NCI-H2029 treated with DMSO at 0.1 percent for 48 hours (cell line): ENCODE results near the gene KRAS.

Source experiments
- DNase-seq: peaks from one replicate; lab custom pipeline; 2025; lab: John Stamatoyannopoulos, UW

Gene KRAS

DNA sequence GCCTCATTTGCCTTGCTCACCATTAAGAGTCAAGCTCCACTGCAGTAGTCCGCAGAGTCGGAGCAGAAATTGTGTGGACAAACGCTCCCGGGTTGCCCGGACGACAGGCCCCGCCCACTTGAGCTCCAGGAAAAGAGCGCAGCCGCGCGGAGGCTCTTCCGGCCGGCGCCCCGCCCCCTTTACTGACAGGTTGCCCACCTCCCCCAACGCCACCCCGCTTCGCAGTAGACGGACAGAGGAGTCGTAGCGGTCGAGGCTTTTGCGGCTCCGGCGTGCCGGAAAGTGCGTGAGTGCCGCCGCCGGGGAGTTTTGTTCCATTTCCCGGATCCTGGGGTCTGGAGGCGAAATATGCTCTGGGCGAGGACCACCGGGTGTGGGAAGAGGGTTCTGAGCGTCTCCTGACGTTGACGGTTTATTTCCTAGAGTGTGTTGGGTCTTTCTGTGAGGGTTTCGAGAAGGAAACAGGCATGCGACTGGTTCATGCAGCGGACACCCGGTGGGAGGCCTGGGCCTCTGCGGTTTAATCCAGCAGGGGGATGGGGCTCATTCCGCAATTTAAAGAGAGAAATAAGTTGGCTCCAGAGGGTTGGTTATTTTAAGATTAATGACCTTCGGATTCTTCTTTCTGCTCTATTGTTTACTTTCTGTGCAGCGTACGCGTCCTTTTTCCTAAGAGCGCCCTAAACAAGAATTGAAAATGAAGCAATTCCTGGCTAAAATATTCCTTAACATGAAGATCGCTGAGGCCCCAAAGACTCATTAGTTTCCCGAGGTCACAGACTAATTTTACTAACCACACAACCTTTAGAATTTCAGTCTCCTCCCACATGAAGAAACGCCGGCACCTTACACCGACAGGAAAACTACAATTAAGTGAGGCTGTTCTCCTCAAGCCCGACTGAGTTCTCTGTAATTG lies 55.4 kb downstream of the KRAS start, which contains the start of the genes DNAI7 and ETFRF1:
TSS of gene DNAI7 (minus strand) at position 105 of the 916 bp plus-strand sequence. CDS start at position 23, 82 bp downstream.
TSS of gene ETFRF1 (plus strand) at position 182 of the 916 bp plus-strand sequence. CDS start 8,720 bp downstream, outside the sequence.
- DNase-seq = peak; percentile 85

DNA sequence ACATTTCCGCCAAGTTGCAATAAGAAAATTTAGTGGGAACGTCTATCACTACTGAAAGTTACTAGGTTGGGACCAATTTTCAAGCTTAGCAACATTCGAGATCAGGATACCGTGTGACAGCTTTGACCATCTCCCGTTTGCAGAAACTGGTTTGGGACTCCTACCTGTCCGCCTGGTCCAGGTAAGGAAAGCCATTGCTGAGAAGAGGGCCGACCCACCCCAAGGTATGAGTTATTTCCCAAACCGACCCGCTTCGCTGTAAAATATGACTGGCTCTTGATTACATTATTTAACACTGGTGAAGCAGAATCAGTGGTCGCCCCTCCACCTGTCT lies 56.0 kb downstream of the KRAS start:
- DNase-seq = no peak

DNA sequence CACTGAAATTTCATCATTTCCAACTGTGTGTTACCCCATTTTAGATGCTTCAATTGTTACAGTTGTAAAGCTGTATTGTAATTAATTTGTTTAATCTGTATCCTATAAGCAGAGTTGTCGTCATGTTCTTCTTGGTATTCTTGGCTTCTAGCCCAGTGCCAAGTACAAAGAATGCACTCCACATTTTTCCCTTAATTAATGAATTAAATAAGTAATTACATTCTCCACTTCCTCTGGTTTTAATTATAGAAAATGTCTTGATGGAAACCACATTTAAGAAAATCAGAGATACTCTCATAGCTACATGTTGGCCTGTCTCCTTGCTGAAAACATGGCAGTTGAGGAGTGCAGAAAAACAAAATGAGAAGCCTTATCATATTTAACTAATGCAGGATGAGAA lies 56.5 kb downstream of the KRAS start:
- no peak for DNase-seq

DNA sequence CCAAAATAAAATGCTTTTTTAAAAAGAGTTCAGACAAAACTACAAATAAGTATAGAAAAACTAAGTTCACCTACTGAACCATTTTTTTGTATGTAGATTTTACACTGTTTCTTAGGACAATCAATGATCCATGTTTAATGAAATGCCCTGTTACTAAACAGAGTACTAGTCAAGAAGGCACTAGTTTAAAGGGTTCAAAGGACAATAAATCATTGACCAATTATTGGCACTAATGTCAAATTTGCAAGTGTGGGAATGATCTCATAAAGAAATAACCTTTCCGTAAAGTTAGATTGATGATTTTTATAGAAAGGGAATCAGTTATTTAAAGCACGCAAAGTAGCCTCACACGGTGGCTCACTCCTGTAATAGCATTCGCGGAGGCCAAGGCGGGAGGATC lies 59.9 kb downstream of the KRAS start:
- DNase-seq = no peak

DNA sequence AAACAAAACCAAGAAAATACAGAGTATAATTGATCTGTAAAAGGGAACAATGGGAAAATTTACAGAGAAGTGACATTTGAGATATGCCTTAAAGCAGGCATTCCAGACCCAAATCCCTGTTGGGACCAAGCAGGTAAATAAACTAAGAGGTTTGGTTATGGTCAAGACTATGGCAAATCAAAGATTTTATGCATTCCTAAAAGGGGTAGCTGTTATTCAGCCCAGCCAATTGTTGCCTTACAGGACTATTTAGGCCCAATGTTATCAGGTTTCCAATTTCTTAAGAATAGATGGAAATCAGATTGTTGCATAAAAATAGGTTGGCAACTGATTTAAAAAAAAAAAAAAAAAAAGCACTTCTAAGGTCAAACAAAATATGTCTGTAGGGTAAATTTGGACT lies 61.1 kb downstream of the KRAS start:
- DNase-seq = no peak

DNA sequence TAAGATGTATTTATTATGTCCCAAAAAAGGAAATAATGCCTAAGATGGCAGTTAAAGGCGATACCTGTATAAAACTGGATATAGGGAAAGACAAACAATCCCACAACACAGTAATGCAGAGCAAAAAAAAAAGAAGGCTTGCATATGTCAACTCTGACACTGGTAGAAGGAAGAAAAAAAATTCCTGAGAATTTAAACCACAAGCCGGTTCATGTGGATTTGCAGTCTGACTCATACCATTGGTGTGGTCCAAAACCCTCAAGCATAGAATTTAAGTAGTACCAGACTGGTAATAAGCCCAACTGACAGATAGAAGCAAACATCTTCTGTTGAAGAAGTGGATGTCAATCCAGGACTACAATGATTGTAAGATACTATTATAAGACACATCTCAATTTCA lies 62.9 kb downstream of the KRAS start:
- DNase-seq = no peak

DNA sequence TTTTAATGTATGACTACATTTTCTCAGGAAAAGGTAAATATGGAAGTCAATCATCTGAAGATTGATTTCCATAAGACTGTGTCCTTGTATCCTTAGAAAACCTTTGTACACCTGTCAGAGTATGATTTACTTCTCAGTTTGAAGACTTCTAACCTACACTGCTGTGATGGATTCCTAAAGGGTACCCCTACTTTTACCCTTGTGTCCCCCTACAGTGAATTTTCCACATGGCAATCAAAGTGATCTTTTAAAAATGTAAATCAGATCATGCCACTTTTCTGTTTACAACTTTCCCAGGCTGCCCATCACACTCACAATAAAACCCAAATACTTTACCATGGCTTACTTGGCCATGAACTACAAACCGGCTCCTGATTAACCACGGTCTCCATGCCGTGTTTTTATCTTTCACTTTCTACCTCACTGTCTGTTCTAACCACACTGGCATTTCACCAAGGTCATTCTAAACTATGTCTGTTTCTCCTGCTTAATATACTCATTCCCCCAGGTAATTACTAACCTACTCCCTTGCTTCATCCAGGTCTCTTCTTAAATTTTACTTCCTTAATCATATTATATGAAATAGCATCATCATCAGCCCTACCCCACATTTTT lies 63.8 kb downstream of the KRAS start:
- DNase-seq = no peak

DNA sequence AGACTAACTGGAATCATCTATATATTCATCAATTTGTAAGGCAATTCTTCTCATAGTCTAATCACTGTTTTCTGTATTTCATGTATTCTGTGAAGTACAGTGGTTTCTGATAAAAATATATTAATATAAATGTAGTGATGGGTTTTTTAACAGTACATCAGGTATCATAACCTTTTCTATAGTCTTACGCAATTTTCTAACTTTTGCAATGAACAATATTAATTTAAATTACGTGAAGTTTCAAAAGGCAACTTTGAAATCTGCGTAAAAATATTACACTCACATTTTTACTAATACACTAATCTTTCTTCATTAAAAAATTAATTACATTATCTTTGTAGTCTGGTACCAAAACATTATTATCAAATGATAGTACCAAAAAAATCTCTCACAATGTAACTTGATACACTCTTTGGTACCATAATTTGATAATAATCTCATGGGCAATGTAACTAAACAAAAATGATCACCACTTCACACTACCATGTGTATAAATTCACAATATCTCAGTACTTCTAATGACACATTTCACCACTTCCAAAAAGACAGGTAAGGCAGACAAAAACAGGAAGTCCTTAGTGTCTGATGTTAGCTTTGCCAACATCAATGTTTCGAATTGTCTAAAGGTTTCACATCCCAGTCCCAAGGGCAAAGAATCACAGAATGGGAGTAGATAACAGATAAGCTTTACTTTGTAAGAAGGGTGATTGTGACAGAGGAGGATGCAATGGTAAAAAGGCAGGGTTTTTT lies 64.5 kb downstream of the KRAS start:
- DNase-seq = no peak

DNA sequence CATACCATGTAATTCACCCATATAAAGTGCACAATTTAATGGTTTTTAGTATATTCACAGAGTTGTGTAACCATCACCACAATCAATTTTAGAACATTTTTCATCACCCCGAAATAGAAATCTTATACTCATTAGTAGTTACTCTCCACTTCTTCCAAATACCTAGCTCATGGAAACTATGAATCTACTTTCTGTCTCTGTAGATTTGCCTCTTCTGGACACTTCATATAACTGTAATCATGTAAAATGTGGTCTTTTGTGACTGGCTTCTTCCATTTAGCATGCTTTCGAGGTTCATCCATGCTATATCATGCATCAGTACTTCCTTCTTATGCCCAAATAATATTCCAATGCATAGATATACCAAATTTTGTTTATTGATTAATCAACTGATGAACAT lies 66.6 kb downstream of the KRAS start:
- DNase-seq = no peak

DNA sequence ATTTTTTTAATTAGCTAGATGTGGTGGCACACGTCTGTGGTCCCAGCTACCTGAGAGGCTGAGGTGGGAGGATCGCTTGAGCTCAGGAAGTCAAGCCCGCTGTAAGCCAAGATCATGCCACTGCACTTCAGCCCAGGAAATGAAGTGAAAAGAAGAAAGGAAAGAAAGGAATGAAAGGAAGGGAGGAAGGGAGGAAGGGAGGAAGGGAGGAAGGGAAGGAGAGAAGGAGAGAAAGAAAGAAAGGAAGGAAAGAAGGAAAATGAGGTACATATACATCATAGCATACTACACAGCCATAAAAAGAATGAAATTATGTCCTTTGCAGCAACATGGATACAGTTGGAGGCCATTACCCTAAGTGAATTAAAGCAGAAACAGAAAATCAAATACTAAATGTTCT lies 68.0 kb downstream of the KRAS start:
- DNase-seq = no peak

DNA sequence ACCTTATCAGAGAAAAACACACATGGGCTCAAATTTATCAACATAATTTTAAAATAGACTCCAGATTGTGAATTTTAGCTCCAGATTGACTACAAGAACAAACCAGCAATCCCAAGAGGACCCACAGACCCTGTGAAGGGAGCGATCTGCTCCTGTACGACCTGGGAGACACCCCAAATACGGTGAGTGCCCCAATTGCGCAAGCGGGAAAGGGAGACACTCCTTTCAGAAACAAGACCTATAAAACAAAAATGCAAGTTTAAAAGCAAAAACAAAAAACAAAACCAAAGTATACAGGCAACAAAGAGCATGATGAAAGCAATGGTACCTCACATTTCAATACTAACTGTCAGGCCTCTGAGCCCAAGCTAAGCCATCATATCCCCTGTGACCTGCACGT lies 87.9 kb downstream of the KRAS start:
- no peak for DNase-seq

DNA sequence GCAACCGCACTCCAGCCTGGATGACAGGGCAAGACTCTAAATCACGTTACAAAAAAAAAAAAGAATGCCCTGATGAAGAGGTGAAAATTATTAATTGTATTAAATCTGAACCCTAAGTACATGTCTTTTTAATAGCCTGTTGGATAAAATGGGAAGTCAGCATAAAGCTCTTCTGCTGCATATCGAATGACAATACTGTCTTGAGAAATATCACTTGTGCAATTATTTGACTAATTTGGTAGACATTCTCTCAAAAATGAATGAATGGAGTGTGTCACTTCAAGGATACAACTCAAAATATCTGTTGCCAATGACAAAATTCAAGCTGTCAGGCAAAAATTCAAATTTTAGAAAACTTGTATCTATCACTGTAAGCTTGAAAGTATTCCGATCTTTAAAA lies 94.7 kb downstream of the KRAS start:
- no peak for DNase-seq

DNA sequence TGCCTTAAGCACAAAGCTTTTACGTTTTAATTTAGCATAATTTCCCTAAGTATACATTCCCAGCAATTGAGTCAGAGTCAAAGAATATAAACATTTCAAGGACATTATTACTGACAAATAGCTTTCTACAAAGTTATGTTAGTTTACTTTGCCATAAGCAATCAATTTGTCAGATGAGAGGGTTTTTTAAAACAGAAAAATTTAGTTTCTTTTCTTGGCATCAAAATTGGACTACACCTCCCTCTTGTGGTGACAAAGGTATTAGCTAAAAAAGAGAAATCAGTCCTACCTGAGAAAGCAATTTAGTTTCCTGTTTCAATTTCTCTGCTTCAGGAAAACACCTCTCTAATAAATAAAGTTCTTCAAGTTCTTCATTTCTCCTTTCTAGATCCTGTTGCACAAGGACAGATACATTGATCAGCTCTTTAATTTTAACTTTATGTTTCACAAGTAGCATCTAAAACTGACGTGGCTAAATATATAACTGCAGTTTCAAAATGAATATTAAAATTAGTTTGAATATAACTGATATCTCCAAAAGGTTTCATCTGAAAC lies 95.6 kb downstream of the KRAS start:
- peak; percentile 4 for DNase-seq
